ES-I3 (cell line): ENCODE data around the gene PPP1R16B.

Experiments used
- H3K36me3 ChIP-seq: 2 replicates; pipeline ENCODE4 v1.6.1; 2013; ENCODE audit warnings: mild to moderate bottlenecking, low read length, control low read depth, moderate library complexity; ENCODE audit not compliant: insufficient read depth
- H3K4me1 ChIP-seq: 2 replicates; pipeline ENCODE4 v1.6.1; 2013; ENCODE audit warnings: mild to moderate bottlenecking, control low read depth, low read length; ENCODE audit not compliant: insufficient read depth
- H3K9ac ChIP-seq: 2 replicates; pipeline ENCODE4 v1.6.1; 2013; ENCODE audit warnings: low read depth, mild to moderate bottlenecking, low read length, moderate library complexity
- H3K9me3 ChIP-seq: 2 replicates; pipeline ENCODE4 v1.6.1; 2013; ENCODE audit warnings: mild to moderate bottlenecking, low read length, moderate library complexity; ENCODE audit not compliant: control insufficient read depth, insufficient read depth

Gene PPP1R16B

GRCh38 chr20:38915355-38915754 is 109.9 kb downstream of the PPP1R16B start:
- no peaks in the 10 kb centered on the region for H3K4me1 ChIP-seq
- H3K36me3 ChIP-seq, result no peaks in the 10 kb centered on the region
- no peaks in the 10 kb centered on the region for H3K9me3 ChIP-seq
- H3K9ac ChIP-seq, result no peak overlapping the region

GRCh38 chr20:38917657-38918056 is 112.2 kb downstream of the PPP1R16B start:
- H3K4me1 ChIP-seq, result no peaks in the 10 kb centered on the region
- H3K9me3 ChIP-seq, result no peaks in the 10 kb centered on the region
- no peak overlapping the region for H3K9ac ChIP-seq
- no peaks in the 10 kb centered on the region for H3K36me3 ChIP-seq

GRCh38 chr20:38918172-38918571 is 112.7 kb downstream of the PPP1R16B start:
- Histone ChIP-seq H3K4me1 (no peaks in the 10 kb centered on the region), H3K9me3 (no peaks in the 10 kb centered on the region)

GRCh38 chr20:38919683-38920082 is 114.2 kb downstream of the PPP1R16B start:
- H3K36me3 ChIP-seq, result no peaks in the 10 kb centered on the region
- no peaks in the 10 kb centered on the region for H3K4me1 ChIP-seq
- H3K9ac ChIP-seq, result no peak overlapping the region
- no peaks in the 10 kb centered on the region for H3K9me3 ChIP-seq

More at GRCh38 chr20:38918172-38918571, 112.7 kb downstream of the PPP1R16B start:
- Histone ChIP-seq H3K36me3 (no peaks in the 10 kb centered on the region), H3K9ac (no peak overlapping the region)

GRCh38 chr20:38920411-38920810 is 114.9 kb downstream of the PPP1R16B start:
- Histone ChIP-seq H3K36me3 (no peaks in the 10 kb centered on the region), H3K9me3 (no peaks in the 10 kb centered on the region), H3K9ac (no peak overlapping the region), H3K4me1 (no peaks in the 10 kb centered on the region)

GRCh38 chr20:38920851-38921250 is 115.4 kb downstream of the PPP1R16B start:
- Histone ChIP-seq H3K9me3 (no peaks in the 10 kb centered on the region), H3K9ac (no peak overlapping the region), H3K36me3 (no peaks in the 10 kb centered on the region), H3K4me1 (no peaks in the 10 kb centered on the region)

- H3K4me1 ChIP-seq, result peaks cover 11% of the 10 kb centered on the region
- no peaks in the 10 kb centered on the region for H3K9me3 ChIP-seq
- H3K36me3 ChIP-seq, result no peaks in the 10 kb centered on the region; the same call in 1 of the 2 replicates
- no peak overlapping the region for H3K9ac ChIP-seq
These were observed 119.2 kb downstream of the PPP1R16B start for GRCh38 chr20:38924718-38925117.

GRCh38 chr20:38926142-38926933 is 120.8 kb downstream of the PPP1R16B start, which contains the start of gene FAM83D:
FAM83D (plus strand) TSS chr20:38926417; CDS start chr20:38926443, 26 bp downstream.
- Histone ChIP-seq H3K36me3 (no peaks in the 10 kb centered on the region; the same call in 1 of the 2 replicates), H3K9me3 (no peaks in the 10 kb centered on the region), H3K9ac (peak within 1 kb of the TSS; percentile 90), H3K4me1 (peaks cover 11% of the 10 kb centered on the region)

- Histone ChIP-seq H3K9me3 (no peaks in the 10 kb centered on the region), H3K4me1 (peaks cover 11% of the 10 kb centered on the region), H3K9ac (peak overlapping the region; percentile 90), H3K36me3 (no peaks in the 10 kb centered on the region; the same call in 1 of the 2 replicates)
These were observed 121.6 kb downstream of the PPP1R16B start for GRCh38 chr20:38926934-38927616.

GRCh38 chr20:38927902-38928578 is 122.5 kb downstream of the PPP1R16B start:
- no peaks in the 10 kb centered on the region for H3K9me3 ChIP-seq
- H3K4me1 ChIP-seq, result peaks cover 17% of the 10 kb centered on the region
- H3K9ac ChIP-seq, result peak overlapping the region; percentile 90; the same call in 1 of the 2 replicates
- H3K36me3 ChIP-seq, result no peaks in the 10 kb centered on the region; the same call in 1 of the 2 replicates

- H3K9me3 ChIP-seq, result no peaks in the 10 kb centered on the region
- no peak overlapping the region for H3K9ac ChIP-seq
- H3K36me3 ChIP-seq, result no peaks in the 10 kb centered on the region; the same call in none of the 2 replicates
- peaks cover 19% of the 10 kb centered on the region for H3K4me1 ChIP-seq
These were observed 124.7 kb downstream of the PPP1R16B start for GRCh38 chr20:38930242-38930569.

GRCh38 chr20:38931984-38932383 is 126.5 kb downstream of the PPP1R16B start:
- Histone ChIP-seq H3K9me3 (no peaks in the 10 kb centered on the region), H3K36me3 (no peaks in the 10 kb centered on the region; the same call in none of the 2 replicates)

GRCh38 chr20:38932457-38933120 is 127.1 kb downstream of the PPP1R16B start:
- Histone ChIP-seq H3K4me1 (peaks cover 19% of the 10 kb centered on the region), H3K9ac (no peak overlapping the region), H3K9me3 (no peaks in the 10 kb centered on the region), H3K36me3 (peaks cover under 1% of the 10 kb centered on the region)

More at GRCh38 chr20:38931984-38932383, 126.5 kb downstream of the PPP1R16B start:
- H3K4me1 ChIP-seq, result peaks cover 19% of the 10 kb centered on the region
- no peak overlapping the region for H3K9ac ChIP-seq

- Histone ChIP-seq H3K36me3 (peaks cover 7% of the 10 kb centered on the region), H3K9ac (no peak overlapping the region), H3K4me1 (peaks cover 7% of the 10 kb centered on the region; the same call in 1 of the 2 replicates)
These were observed 129.0 kb downstream of the PPP1R16B start for GRCh38 chr20:38934530-38934929.

More at GRCh38 chr20:38934530-38934929, 129.0 kb downstream of the PPP1R16B start:
- no peaks in the 10 kb centered on the region for H3K9me3 ChIP-seq
